K562 (cell line): Measurements from ENCODE around the gene ELOVL1. TPM values are rescaled to one million over a fixed set of nuclear protein-coding genes. Genes with fewer than 3 reads are reported as not detected.

Experiments
- ATAC-seq: fragments of 200-7000 bp; cut with Tn5 transposase; 3 replicates; pipeline ENCODE4 v1.9.1; 2020; ENCODE audit warnings: moderate library complexity
- BruUV-seq: library from RNA; stranded (reverse); fragments of 400-500 nt; replicated peaks from 2 replicates; lab custom pipeline; 2021; lab: Mats Ljungman, UMichigan
- CTCF ChIA-PET: fragments of 300-600 bp; formaldehyde crosslinking; extraction: SDS; loops from one replicate; lab custom pipeline; 2021; ENCODE audit warnings: low intra/inter-chr PET ratio; lab: Yijun Ruan, JAX
- POLR2A ChIA-PET: fragments of 300-600, 350-650 bp; sonication (Branson Sonifier 250); formaldehyde crosslinking; extraction: SDS; loops from one replicate; lab custom pipeline; 2021; ENCODE audit warnings: antibody characterized with exemption, inconsistent platforms; lab: Yijun Ruan, JAX
- DNase-seq, 4 experiments: peaks; one replicate each; pipeline versions ENCODE4 v3.0.0 to v3.0.0-alpha.2; 2011 to 2018; ENCODE audit warnings: low spot score in 3 of 4, mixed read lengths in 3 of 4; ENCODE audit errors: extremely low read depth in 1 of 4
- FAIRE-seq: peaks from 2 replicates; lab custom pipeline; 2011; peaks lifted over from hg19 to GRCh38; lab: Jason Lieb, UNC
- H2AFZ ChIP-seq: 2 replicates; pipeline ENCODE4 v1.6.0; 2011; ENCODE audit warnings: low read depth, low read length, control low read depth, inconsistent platforms
- H3K27ac ChIP-seq: fragments of 200-600 bp; 3 replicates; pipeline ENCODE4 v1.8.0; 2011; ENCODE audit warnings: low read depth, mild to moderate bottlenecking, control low read depth, inconsistent platforms, low read length, moderate library complexity, mixed read lengths; ENCODE audit errors: extremely low read depth
- H3K27me3 ChIP-seq, 2 experiments: fragments of 300-600 bp in 1 of 2; 2 replicates in 1 of 2; 3 replicates in 1 of 2; pipeline versions ENCODE4 v1.6.0 to v1.8.0; 2011; ENCODE audit warnings: inconsistent platforms in 2 of 2, low read length in 2 of 2, mild to moderate bottlenecking in 1 of 2, mixed read lengths in 1 of 2, moderate library complexity in 1 of 2; ENCODE audit not compliant: control insufficient read depth in 2 of 2, insufficient read depth in 2 of 2
- H3K36me3 ChIP-seq: fragments of 300-600 bp; 3 replicates; pipeline ENCODE4 v1.8.0; 2011; ENCODE audit warnings: mild to moderate bottlenecking, low read length, inconsistent platforms; ENCODE audit not compliant: control insufficient read depth, insufficient read depth
- H3K4me1 ChIP-seq, 2 experiments: fragments of 200-600 bp in 1 of 2; replicated peaks in 1 of 2; 2 replicates in 1 of 2; 3 replicates in 1 of 2; pipeline versions ENCODE4 v1.5.1 to v1.8.0; 2011; ENCODE audit warnings: inconsistent platforms in 2 of 2, low read length in 2 of 2, mild to moderate bottlenecking in 1 of 2, mixed read lengths in 1 of 2, moderate library complexity in 1 of 2; ENCODE audit not compliant: control insufficient read depth in 2 of 2, insufficient read depth in 2 of 2
- H3K4me2 ChIP-seq: 2 replicates; pipeline ENCODE4 v1.6.1; 2011; ENCODE audit warnings: low read length, control low read depth, inconsistent platforms, mixed read lengths; ENCODE audit not compliant: insufficient read depth
- H3K4me3 ChIP-seq: fragments of 200-600 bp; sonication (generic), shearing (Covaris generic); 2 replicates; pipeline ENCODE4 v1.5.1; 2016; ENCODE audit warnings: control low read depth, inconsistent platforms
- H3K79me2 ChIP-seq: fragments of 200-600 bp; 3 replicates; pipeline ENCODE4 v1.8.0; 2011; ENCODE audit warnings: low read length, inconsistent platforms; ENCODE audit not compliant: control insufficient read depth, insufficient read depth
- H3K9ac ChIP-seq, 2 experiments: 2 replicates each; pipeline versions ENCODE4 v1.6.0 to v1.6.1; 2011; ENCODE audit warnings: low read depth in 2 of 2, low read length in 2 of 2, control low read depth in 1 of 2, inconsistent platforms in 1 of 2, mild to moderate bottlenecking in 1 of 2, mixed read lengths in 1 of 2; ENCODE audit not compliant: insufficient read depth in 1 of 2
- H3K9me1 ChIP-seq: one replicate; pipeline ENCODE4 v1.6.0; 2011; ENCODE audit warnings: inconsistent platforms, mild to moderate bottlenecking, low read length, moderate library complexity; ENCODE audit not compliant: control insufficient read depth, insufficient read depth
- H3K9me3 ChIP-seq: replicated peaks from 2 replicates; pipeline ENCODE4 v1.5.1; 2011; ENCODE audit warnings: low read depth, low read length, inconsistent platforms; ENCODE audit not compliant: control insufficient read depth, insufficient read depth
- H4K20me1 ChIP-seq: replicated peaks from 2 replicates; pipeline ENCODE4 v1.6.1; 2011; ENCODE audit warnings: low read length, inconsistent platforms, mixed read lengths; ENCODE audit not compliant: control insufficient read depth, insufficient read depth
- ATF1 ChIP-seq, 2 experiments: fragments of 450-650 bp in 1 of 2; IDR thresholded peaks; 2 replicates each; pipeline ENCODE4 v1.6.1; 2016; ENCODE audit warnings: missing compliant biosample characterization in 1 of 2, missing genetic modification characterization in 1 of 2
- CHCHD3 ChIP-seq: fragments of 250-450 bp; sonication (Bioruptor Pico); IDR thresholded peaks from 2 replicates; pipeline ENCODE4 v2.1.2; 2022; ENCODE audit warnings: mild to moderate bottlenecking
- CREM ChIP-seq: IDR thresholded peaks from 2 replicates; pipeline ENCODE4 v1.6.1; 2014; ENCODE audit warnings: antibody characterized with exemption, low read depth
- DDX20 ChIP-seq: fragments of 450-650 bp; IDR thresholded peaks from 2 replicates; pipeline ENCODE4 v1.6.1; 2016; ENCODE audit warnings: missing genetic modification characterization, low read depth, mild to moderate bottlenecking, missing compliant biosample characterization, moderate library complexity
- EGR1 ChIP-seq: fragments of 450-650 bp; conservative IDR thresholded peaks from 2 replicates; pipeline ENCODE4 v1.6.1; 2017; ENCODE audit warnings: mild to moderate bottlenecking
- GTF2F1 ChIP-seq: IDR thresholded peaks from 2 replicates; pipeline ENCODE4 v1.6.1; 2011; ENCODE audit warnings: low read depth, low read length, improper control_type of control experiment
- KDM5B ChIP-seq: fragments of 200-600 bp; sonication (generic); IDR thresholded peaks from 2 replicates; pipeline ENCODE4 v1.6.1; 2012; ENCODE audit warnings: low read depth, mild to moderate bottlenecking, moderate library complexity, low read length, control low read depth, inconsistent platforms; ENCODE audit not compliant: insufficient replicate concordance
- MIER1 ChIP-seq: fragments of 450-650 bp; IDR thresholded peaks from 2 replicates; pipeline ENCODE4 v1.6.1; 2016; ENCODE audit warnings: antibody characterized with exemption, mild to moderate bottlenecking, low read depth
- SFPQ ChIP-seq: fragments of 200-400 bp; formaldehyde crosslinking; IDR thresholded peaks from 2 replicates; pipeline ENCODE4 v1.6.1; 2017; ENCODE audit warnings: mild to moderate bottlenecking, low read depth, low read length, moderate library complexity
- STAT5B ChIP-seq: fragments of 250-450 bp; sonication (Bioruptor Pico); IDR thresholded peaks from 2 replicates; pipeline ENCODE4 v1.8.0; 2021; ENCODE audit warnings: mild to moderate bottlenecking, inconsistent platforms
- ZBTB33 ChIP-seq: sonication (generic); formaldehyde crosslinking; IDR thresholded peaks from 2 replicates; pipeline ENCODE4 v1.8.1; 2023; ENCODE audit warnings: mild to moderate bottlenecking, missing genetic modification reagents
- ZBTB43 ChIP-seq: sonication (generic); formaldehyde crosslinking; IDR thresholded peaks from 2 replicates; pipeline ENCODE4 v1.8.0; 2023; ENCODE audit warnings: mild to moderate bottlenecking, missing genetic modification reagents
- WGBS: fragments of 100-300 bp; shearing (Covaris generic); methylation state at CpG from one replicate; pipeline ENCODE4 v1.1.6; 2016; ENCODE audit warnings: low coverage, mixed read lengths; ENCODE audit not compliant: insufficient coverage; ENCODE audit errors: missing lambda C conversion rate; 5-methylcytosine and 5-hydroxymethylcytosine counted together
- in situ Hi-C: fragments of 300-500 bp; cut with MboI; formaldehyde crosslinking; loops from 4 replicates; pipeline ENCODE4 v1.15.0; 2018; ENCODE audit warnings: inconsistent platforms, mixed read lengths
- intact Hi-C: fragments of 100-400 bp; cut with micrococcal nuclease; formaldehyde crosslinking; loops from 2 replicates; pipeline ENCODE4 v1.14.2; 2022
- polyA plus RNA-seq, 8 experiments: library from polyadenylated mRNA; depleted of rRNA in 4 of 8; stranded (reverse) in 5 of 8; unstranded in 3 of 8; fragments of >200 nt; fragmentation: Nextera tagmentation in 2 of 8; fragmentation: Illumina TruSeq in 1 of 8; extraction: Ambion mirVana in 2 of 8; extraction: Trizol in 1 of 8; gene quantifications; 2 replicates each; pipeline versions ENCODE4 v1.2.1 to v1.2.3, GENCODE V29; 2011 to 2014; ENCODE audit warnings: inconsistent platforms in 1 of 8, missing spikeins in 1 of 8
- total RNA-seq, 7 experiments: library from RNA; depleted of rRNA in 6 of 7; stranded (reverse); fragments of >200 nt in 6 of 7; fragmentation: Illumina TruSeq in 2 of 7; extraction: Trizol in 2 of 7; gene quantifications; 2 replicates each; pipeline versions ENCODE4 v1.2.1 to v1.2.3, GENCODE V29; 2011 to 2021; ENCODE audit warnings: low replicate concordance in 1 of 7

ELOVL1 gene
- total and polyA plus RNA-seq, 9 of the 15 experiments (the other 6 are each of a cell fraction or from before 2014, with no cell fraction given) = 51.0 to 157 (median 70.3) TPM

GRCh38 chr1:43348809-43349593 is 18.8 kb downstream of the ELOVL1 start:
- DNase-seq = peak in 2 of 4 experiments; percentile 37
- ATAC-seq = peak; percentile 69
- H2AFZ ChIP-seq = peak overlapping the region; percentile 53
- BruUV-seq = no TSS peak
- intact Hi-C loops = no loop called here
- TF ChIP-seq GTF2F1 = no peak
- peak; percentile 75 for TF ChIP-seq EGR1
- no peak for TF ChIP-seq CHCHD3
- no peak for TF ChIP-seq SFPQ
- no peak for TF ChIP-seq KDM5B
- no peak for TF ChIP-seq MIER1
- TF ChIP-seq ZBTB33 (CRISPR knock-in tag) = peak; percentile 12; the same call in 1 of the 2 replicates
- 0 out of 2 replicates have a peak, but pooled peaks have one; percentile 26 for TF ChIP-seq CREM
- no peak for TF ChIP-seq DDX20 (tag)
- no peak for TF ChIP-seq STAT5B
- TF ChIP-seq ATF1 (CRISPR knock-in tag; IDR thresholded peaks at IDR 0.05) = no peak
- TF ChIP-seq ATF1 (tag; IDR thresholded peaks at IDR 0.05) = no peak
- no peak for TF ChIP-seq ZBTB43 (CRISPR knock-in tag)
- H3K4me2 ChIP-seq = 0 out of 2 replicates have a peak overlapping the region, but pooled peaks have one; percentile 4
- no peak overlapping the region; a peak in 1 of 4 replicates for H3K9ac ChIP-seq
- no peaks in the 10 kb centered on the region for H3K9me1 ChIP-seq
- in situ Hi-C loops = no loop called here
- H3K79me2 ChIP-seq = no peaks in the 10 kb centered on the region
- no peaks in the 10 kb centered on the region for H4K20me1 ChIP-seq
- FAIRE-seq = no peak
- H3K4me1 ChIP-seq = peaks cover 13 to 17% of the 10 kb centered on the region in 2 experiments; a peak in 4 of 5 replicates
- H3K27ac ChIP-seq = no peak overlapping the region
- POLR2A ChIA-PET = interaction anchor here (1.1 kb wide), 1 partner anchor 18 kb away, joined by 3 read pairs; no protein-coding TSS in a partner anchor
- CTCF ChIA-PET = no interaction called here
- no peaks in the 10 kb centered on the region for H3K9me3 ChIP-seq
- WGBS = 82% methylated on average over 48 of the region's 72 CpGs
- H3K27me3 ChIP-seq = no peaks in the 10 kb centered on the region
- no peaks in the 10 kb centered on the region for H3K36me3 ChIP-seq
- H3K4me3 ChIP-seq = no peak overlapping the region
